Activated T-helper 17 cell treated with anti-CD3 and anti-CD28 coated beads, Interleukin-2, amount 50 U/mL, for 72 hours (primary cell): Measurements from ENCODE around the gene RNF224. TPM values are rescaled to one million over a fixed set of nuclear protein-coding genes. Genes with fewer than 3 reads are reported as not detected.
"Not testable (repeated sequence)": the region's sequence is repeated elsewhere in the genome, so short reads cannot be mapped to it uniquely, and the experiment has no call there.

ENCODE experiments used
- ATAC-seq: fragments of 150-1000 bp; cut with Tn5 transposase; replicated peaks from 2 replicates; pipeline ENCODE4 v1.10.0; 2021; ENCODE audit warnings: mild to moderate bottlenecking, moderate library complexity
- H3K27ac Mint-ChIP-seq: one replicate; pipeline ENCODE4 v1.8.0; 2022; ENCODE audit warnings: mixed read lengths
- H3K27me3 Mint-ChIP-seq: one replicate; pipeline ENCODE4 v1.8.0; 2022; ENCODE audit warnings: mixed read lengths
- H3K36me3 Mint-ChIP-seq: one replicate; pipeline ENCODE4 v1.8.0; 2022; ENCODE audit warnings: low read depth, mild to moderate bottlenecking, mixed read lengths
- H3K4me1 Mint-ChIP-seq: one replicate; pipeline ENCODE4 v1.8.0; 2022; ENCODE audit warnings: mixed read lengths
- H3K4me3 Mint-ChIP-seq: one replicate; pipeline ENCODE4 v1.8.0; 2022; ENCODE audit warnings: mild to moderate bottlenecking, mixed read lengths
- H3K9me3 Mint-ChIP-seq: one replicate; pipeline ENCODE4 v1.8.0; 2022; ENCODE audit warnings: mixed read lengths
- total RNA-seq, 2 donors: library from RNA; stranded (reverse); gene quantifications; one replicate each; pipeline ENCODE4 v1.2.3, GENCODE V29; 2022

Gene RNF224
- total RNA-seq, 2 donors from 2014 or later: 0.17 TPM; not detected in 1

DNA sequence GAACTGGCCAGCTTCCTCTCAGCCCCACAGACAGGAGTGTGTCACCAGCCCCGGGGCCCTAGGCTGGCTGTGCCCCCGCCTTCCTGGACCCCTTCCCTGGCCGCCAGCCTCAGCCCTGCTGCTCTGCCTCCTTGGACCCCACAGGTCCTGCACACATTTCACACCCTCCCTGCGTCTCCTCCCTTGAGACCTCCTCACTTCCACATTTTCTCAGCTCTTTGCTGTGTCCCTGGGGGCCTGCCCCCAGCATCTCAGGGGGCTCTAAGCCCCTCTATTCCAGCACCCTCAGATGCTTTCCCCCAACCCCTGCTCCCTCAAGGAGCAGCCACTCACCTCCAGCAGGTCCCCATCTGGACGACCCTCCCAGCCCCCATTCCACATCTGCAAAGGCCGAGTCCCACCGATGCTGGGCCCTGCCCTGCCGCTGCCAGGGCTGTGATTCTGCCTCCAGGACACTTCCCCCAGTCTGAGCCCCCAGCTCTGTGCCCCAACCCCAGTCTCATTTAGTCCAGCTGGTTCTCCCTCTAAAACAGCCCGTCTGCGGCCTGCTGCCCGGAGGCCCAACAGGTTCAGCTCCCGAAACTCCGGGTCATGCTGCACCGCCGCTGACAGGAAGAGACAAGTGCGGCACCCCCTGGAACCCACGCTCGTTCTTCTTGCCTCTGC lies 7.6 kb downstream of the RNF224 start:
- Mint-ChIP-seq H3K27ac (no peak overlapping the region), H3K4me1 (no peaks in the 10 kb centered on the region), H3K27me3 (peaks cover 4% of the 10 kb centered on the region), H3K36me3 (no peaks in the 10 kb centered on the region), H3K9me3 (no peaks in the 10 kb centered on the region), H3K4me3 (no peak overlapping the region)
- no peak for ATAC-seq

DNA sequence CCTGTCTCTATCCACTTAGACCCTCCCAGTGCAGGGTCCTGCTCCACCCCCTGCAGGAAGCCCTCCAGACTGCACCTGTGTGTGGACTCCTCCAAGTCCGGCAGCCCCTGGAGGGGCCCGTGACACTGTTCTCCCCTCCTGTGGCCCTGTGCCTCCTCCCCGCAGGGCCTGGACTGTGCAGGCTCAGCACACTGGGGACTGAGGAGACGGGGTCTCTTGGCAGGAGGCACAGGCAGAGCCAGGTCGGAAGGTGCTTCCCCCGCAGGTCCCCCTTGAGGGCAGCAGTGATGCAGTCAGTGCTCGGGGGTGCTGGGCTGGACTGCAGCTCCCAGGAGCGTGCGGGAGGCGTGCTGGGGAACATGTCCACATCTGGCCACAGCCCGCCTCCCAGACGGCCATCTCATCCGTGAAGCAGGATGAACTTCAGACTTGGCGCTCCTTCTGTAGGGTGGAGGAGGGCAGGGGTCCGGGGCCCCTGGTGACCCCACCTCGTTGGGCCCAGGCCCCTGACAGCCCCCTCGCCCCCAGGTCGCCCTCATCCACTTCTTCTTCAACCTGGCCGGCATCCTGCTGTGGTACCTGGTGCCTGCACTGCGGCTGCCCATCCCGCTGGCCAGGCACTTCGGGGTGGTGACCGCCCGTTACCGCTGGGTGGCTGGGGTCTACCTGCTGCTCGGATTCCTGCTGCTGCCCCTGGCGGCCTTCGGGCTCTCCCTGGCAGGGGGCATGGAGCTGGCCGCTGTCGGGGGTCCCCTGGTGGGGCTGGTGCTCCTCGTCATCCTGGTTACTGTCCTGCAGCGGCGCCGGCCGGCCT lies 8.3 kb downstream of the RNF224 start:
- no peak overlapping the region for H3K4me3 Mint-ChIP-seq
- H3K27me3 Mint-ChIP-seq: peaks cover 4% of the 10 kb centered on the region
- no peak overlapping the region for H3K27ac Mint-ChIP-seq
- no peaks in the 10 kb centered on the region for H3K36me3 Mint-ChIP-seq
- ATAC-seq: no peak
- H3K9me3 Mint-ChIP-seq: no peaks in the 10 kb centered on the region
- no peaks in the 10 kb centered on the region for H3K4me1 Mint-ChIP-seq

GRCh38 chr9:137236238-137236935 lies 9.1 kb downstream of the RNF224 start:
- H3K4me1 Mint-ChIP-seq: peaks cover 5% of the 10 kb centered on the region
- ATAC-seq: peak; percentile 23
- peaks cover 4% of the 10 kb centered on the region for H3K27me3 Mint-ChIP-seq
- H3K9me3 Mint-ChIP-seq: no peaks in the 10 kb centered on the region
- peaks cover 7% of the 10 kb centered on the region for H3K36me3 Mint-ChIP-seq
- no peak overlapping the region for H3K4me3 Mint-ChIP-seq
- H3K27ac Mint-ChIP-seq: no peak overlapping the region

DNA sequence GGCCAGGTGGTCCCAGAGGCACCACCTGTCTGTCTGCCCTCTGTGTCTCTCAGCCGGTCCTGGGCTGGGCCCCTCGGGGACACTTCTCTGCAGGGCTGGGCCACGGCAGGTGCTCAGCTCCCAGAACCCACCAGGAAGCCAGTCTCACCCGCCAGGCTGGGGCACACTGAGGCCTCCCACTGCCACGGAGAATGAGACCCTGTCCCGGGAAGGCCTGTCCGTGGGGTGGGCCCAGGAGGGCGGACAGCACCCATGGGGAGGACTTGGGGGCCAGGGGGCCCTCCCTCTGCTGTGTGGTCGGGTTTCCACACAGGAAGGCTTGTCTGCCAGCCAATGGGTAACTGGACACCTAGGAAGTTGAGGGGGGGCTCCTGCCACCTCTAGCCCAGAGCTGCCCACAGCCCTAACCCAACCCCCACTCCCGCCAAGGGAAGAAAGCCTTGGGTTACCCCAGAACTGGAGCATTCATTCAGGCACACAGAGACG lies 9.7 kb downstream of the RNF224 start:
- Mint-ChIP-seq H3K36me3 (peaks cover 9% of the 10 kb centered on the region), H3K4me3 (no peak overlapping the region), H3K9me3 (no peaks in the 10 kb centered on the region), H3K27me3 (peaks cover 4% of the 10 kb centered on the region), H3K27ac (no peak overlapping the region), H3K4me1 (peaks cover 5% of the 10 kb centered on the region)
- ATAC-seq: no peak

GRCh38 chr9:137237759-137238726 lies 10.7 kb downstream of the RNF224 start:
- Mint-ChIP-seq H3K27ac (no peak overlapping the region), H3K4me1 (peaks cover 5% of the 10 kb centered on the region), H3K36me3 (peaks cover 20% of the 10 kb centered on the region)

DNA sequence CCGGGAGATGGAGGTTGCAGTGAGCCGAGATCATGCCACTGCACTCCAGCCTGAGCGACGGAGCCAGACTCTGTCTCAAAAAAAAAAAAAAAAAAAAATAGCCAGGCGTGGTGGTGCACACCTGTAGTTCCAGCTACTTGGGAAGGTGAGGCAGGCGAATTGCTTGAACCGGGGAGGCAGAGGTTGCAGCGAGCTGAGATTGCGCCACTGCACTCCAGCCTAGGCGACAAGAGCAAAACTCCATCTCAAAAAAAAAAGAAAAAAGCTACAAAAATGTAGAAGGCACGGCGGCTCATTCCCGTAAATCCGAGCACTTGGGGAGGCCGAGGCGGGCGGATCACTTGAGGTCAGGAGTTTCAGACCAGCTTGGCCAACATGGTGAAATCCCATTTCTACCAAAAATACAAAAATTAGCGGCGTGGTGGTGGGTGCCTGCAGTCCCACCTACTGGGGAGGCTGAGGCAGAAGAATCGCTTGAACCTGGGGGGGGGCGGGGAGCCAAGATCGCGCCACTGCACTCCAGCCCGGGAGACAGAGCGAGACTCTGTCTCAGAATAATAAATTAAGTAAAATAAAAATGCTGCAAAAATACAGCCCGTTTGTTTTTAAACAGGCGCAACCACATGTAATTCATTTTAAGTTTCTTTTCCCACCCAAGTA lies 12.4 kb downstream of the RNF224 start:
- not testable (repeated sequence) for H3K27me3 Mint-ChIP-seq, H3K9me3 Mint-ChIP-seq, ATAC-seq, H3K4me1 Mint-ChIP-seq, H3K27ac Mint-ChIP-seq
- Mint-ChIP-seq H3K4me3 (peak overlapping the region; percentile 71), H3K36me3 (peaks cover 34% of the 10 kb centered on the region)

More at GRCh38 chr9:137237759-137238726, 10.7 kb downstream of the RNF224 start:
- H3K27me3 Mint-ChIP-seq: peaks cover 4% of the 10 kb centered on the region
- H3K4me3 Mint-ChIP-seq: peak overlapping the region; percentile 71
- no peak for ATAC-seq
- no peaks in the 10 kb centered on the region for H3K9me3 Mint-ChIP-seq

- H3K4me3 Mint-ChIP-seq: peak overlapping the region; percentile 82
- ATAC-seq: peak; percentile 15
- H3K4me1 Mint-ChIP-seq: peaks cover 5% of the 10 kb centered on the region
- peak overlapping the region; percentile 96 for H3K27ac Mint-ChIP-seq
- H3K9me3 Mint-ChIP-seq: no peaks in the 10 kb centered on the region
- H3K27me3 Mint-ChIP-seq: no peaks in the 10 kb centered on the region
- peaks cover 34% of the 10 kb centered on the region for H3K36me3 Mint-ChIP-seq
These were observed 13.1 kb downstream of the RNF224 start for GRCh38 chr9:137240318-137240840.

DNA sequence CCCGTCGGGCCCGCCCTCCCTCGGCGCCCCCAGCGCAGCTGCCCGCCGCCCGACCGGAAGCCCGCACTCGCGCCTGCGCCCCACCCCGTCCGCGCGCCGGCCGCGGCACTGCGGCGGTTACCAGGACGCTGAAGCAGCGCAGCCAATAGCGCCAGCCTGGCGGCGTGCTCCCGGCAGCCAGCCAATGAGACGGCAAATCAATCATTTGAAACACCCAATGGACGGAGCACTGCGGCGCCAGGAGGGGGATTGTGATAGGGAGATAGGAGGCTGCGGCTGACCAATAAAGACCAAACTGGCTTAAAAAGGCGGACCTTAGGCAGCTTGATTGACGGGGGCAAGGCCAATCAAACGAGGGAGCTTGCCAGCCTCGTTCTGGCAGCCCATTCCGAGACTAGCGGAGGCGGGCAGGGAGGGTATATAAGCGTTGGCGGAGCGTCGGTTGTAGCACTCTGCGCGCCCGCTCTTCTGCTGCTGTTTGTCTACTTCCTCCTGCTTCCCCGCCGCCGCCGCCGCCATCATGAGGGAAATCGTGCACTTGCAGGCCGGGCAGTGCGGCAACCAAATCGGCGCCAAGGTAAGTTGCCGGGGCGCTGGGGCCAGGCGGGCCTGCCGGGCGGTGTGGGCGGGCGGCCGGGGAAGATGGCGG lies 13.7 kb downstream of the RNF224 start, which contains the start of gene TUBB4B:
TUBB4B (plus strand) TSS at position 447 of the 649 bp plus-strand sequence; CDS start at position 521, 74 bp downstream.
- peaks cover 5% of the 10 kb centered on the region for H3K4me1 Mint-ChIP-seq
- H3K9me3 Mint-ChIP-seq: no peaks in the 10 kb centered on the region
- H3K27ac Mint-ChIP-seq: peak within 1 kb of the TSS; percentile 96
- peaks cover 34% of the 10 kb centered on the region for H3K36me3 Mint-ChIP-seq
- H3K4me3 Mint-ChIP-seq: peak within 1 kb of the TSS; percentile 82
- peak; percentile 87 for ATAC-seq
- no peaks in the 10 kb centered on the region for H3K27me3 Mint-ChIP-seq

- Mint-ChIP-seq H3K27me3 (no peaks in the 10 kb centered on the region), H3K4me1 (peaks cover 5% of the 10 kb centered on the region), H3K27ac (peak overlapping the region; percentile 96), H3K4me3 (peak overlapping the region; percentile 82), H3K9me3 (no peaks in the 10 kb centered on the region), H3K36me3 (peaks cover 34% of the 10 kb centered on the region)
- peak; percentile 51 for ATAC-seq
These were observed 14.4 kb downstream of the RNF224 start for GRCh38 chr9:137241490-137242268.

DNA sequence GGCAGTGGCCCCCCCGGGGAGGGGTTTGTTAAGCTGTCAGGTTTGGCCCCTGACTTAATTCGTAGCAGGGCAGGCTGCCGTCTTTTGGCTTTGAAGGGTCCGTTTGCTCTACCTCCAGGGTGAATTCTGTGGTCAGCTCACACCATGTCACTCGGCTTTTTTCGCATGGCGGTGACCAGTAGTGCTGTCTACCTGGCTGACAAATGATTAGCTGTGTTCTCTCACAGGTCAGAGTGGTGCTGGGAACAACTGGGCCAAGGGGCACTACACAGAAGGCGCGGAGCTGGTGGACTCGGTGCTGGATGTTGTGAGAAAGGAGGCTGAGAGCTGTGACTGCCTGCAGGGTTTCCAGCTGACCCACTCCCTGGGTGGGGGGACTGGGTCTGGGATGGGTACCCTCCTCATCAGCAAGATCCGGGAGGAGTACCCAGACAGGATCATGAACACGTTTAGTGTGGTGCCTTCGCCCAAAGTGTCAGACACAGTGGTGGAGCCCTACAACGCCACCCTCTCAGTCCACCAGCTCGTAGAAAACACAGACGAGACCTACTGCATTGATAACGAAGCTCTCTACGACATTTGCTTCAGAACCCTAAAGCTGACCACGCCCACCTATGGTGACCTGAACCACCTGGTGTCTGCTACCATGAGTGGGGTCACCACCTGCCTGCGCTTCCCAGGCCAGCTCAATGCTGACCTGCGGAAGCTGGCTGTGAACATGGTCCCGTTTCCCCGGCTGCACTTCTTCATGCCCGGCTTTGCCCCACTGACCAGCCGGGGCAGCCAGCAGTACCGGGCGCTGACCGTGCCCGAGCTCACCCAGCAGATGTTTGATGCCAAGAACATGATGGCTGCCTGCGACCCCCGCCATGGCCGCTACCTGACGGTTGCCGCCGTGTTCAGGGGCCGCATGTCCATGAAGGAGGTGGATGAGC lies 15.2 kb downstream of the RNF224 start:
- peak overlapping the region; percentile 82 for H3K4me3 Mint-ChIP-seq
- peaks cover 34% of the 10 kb centered on the region for H3K36me3 Mint-ChIP-seq
- no peaks in the 10 kb centered on the region for H3K9me3 Mint-ChIP-seq
- ATAC-seq: no peak
- H3K4me1 Mint-ChIP-seq: peaks cover 5% of the 10 kb centered on the region
- H3K27ac Mint-ChIP-seq: peak overlapping the region; percentile 46
- no peaks in the 10 kb centered on the region for H3K27me3 Mint-ChIP-seq

- H3K4me1 Mint-ChIP-seq, ATAC-seq, H3K9me3 Mint-ChIP-seq, H3K27me3 Mint-ChIP-seq, H3K27ac Mint-ChIP-seq: not testable (repeated sequence)
- Mint-ChIP-seq H3K36me3 (peaks cover 34% of the 10 kb centered on the region), H3K4me3 (peak overlapping the region; percentile 82)
These were observed 15.9 kb downstream of the RNF224 start for GRCh38 chr9:137243266-137243625.
